ENCODE data around the gene DPF3. TPM values are rescaled to one million over a fixed set of nuclear protein-coding genes. Genes with fewer than 3 reads are reported as not detected.
A peak's percentile ranks its signal among the peaks of the same experiment; 100 is the strongest.

The DPF3 gene
- total and polyA plus RNA-seq, 7 donors = 2.3 to 25.3 (median 19.4) TPM

- Histone ChIP-seq H3K9me3 (no peaks in the 10 kb centered on the region), H3K27ac (no peak overlapping the region), H3K36me3 (ENCODE audit: insufficient read depth in 1 of 2, low read depth in 1 of 2) (no peaks in the 10 kb centered on the region), H3K4me1 (peaks cover 7% of the 10 kb centered on the region), H3K27me3 (ENCODE audit: insufficient read depth in 3 of 3, low read length in 2 of 3) (no peaks in the 10 kb centered on the region), H3K4me3 (no peak overlapping the region)
- DNase-seq (no peak), ATAC-seq (peak in 2 of 4 donors; percentile 25 to 55)
- no peak for TF ChIP-seq CTCF (IDR thresholded peaks at IDR 0.05)
- WGBS, 3 donors = 54 to 70% (median 59%) methylated on average over 6 of the region's 6 CpGs
- intact Hi-C loops (cut with DNase I) = no loop called here
Measured at GRCh38 chr14:72864712-72865365, 29.1 kb downstream of the DPF3 start.

- Histone ChIP-seq H3K27ac (no peak overlapping the region), H3K27me3 (ENCODE audit: insufficient read depth in 3 of 3, low read length in 2 of 3) (no peaks in the 10 kb centered on the region), H3K4me1 (peaks cover 9% of the 10 kb centered on the region), H3K4me3 (no peak overlapping the region), H3K9me3 (no peaks in the 10 kb centered on the region), H3K36me3 (ENCODE audit: insufficient read depth in 1 of 2, low read depth in 1 of 2) (no peaks in the 10 kb centered on the region)
- no peak for ATAC-seq
- 56 to 59% (median 56%) methylated on average over 7 of the region's 7 CpGs for WGBS, 3 donors
- intact Hi-C loops (cut with DNase I) = no loop called here
- DNase-seq = no peak
- no peak for TF ChIP-seq CTCF (IDR thresholded peaks at IDR 0.05)
Measured at GRCh38 chr14:72863216-72864006, 30.5 kb downstream of the DPF3 start.

GRCh38 chr14:72856530-72857266 lies 37.2 kb downstream of the DPF3 start:
- no peak for DNase-seq
- Histone ChIP-seq H3K4me3 (no peak overlapping the region), H3K27me3 (ENCODE audit: insufficient read depth in 3 of 3, low read length in 2 of 3) (no peaks in the 10 kb centered on the region), H3K27ac (peak overlapping the region; percentile 48), H3K9me3 (no peaks in the 10 kb centered on the region), H3K36me3 (ENCODE audit: insufficient read depth in 1 of 2, low read depth in 1 of 2) (no peaks in the 10 kb centered on the region), H3K4me1 (peaks cover 34% of the 10 kb centered on the region)
- intact Hi-C loops (cut with DNase I) = no loop called here
- WGBS, 3 donors = 64 to 69% (median 66%) methylated on average over 12 of the region's 12 CpGs
- no peak for TF ChIP-seq CTCF (IDR thresholded peaks at IDR 0.05)
- peak in 3 of 4 donors; percentile 35 to 66 (median 50) for ATAC-seq

- TF ChIP-seq CTCF (IDR thresholded peaks at IDR 0.05) = no peak
- peak; percentile 75 to 86 (median 82) for ATAC-seq
- no peak overlapping the region for H3K4me3 ChIP-seq
- no peak for DNase-seq
- 8 to 71% (median 33%) methylated on average over 1 of the region's 1 CpG for WGBS, 3 donors
- H3K36me3 ChIP-seq (ENCODE audit: insufficient read depth in 1 of 2, low read depth in 1 of 2) = no peaks in the 10 kb centered on the region
- peak overlapping the region; percentile 48 for H3K27ac ChIP-seq
- peaks cover 33% of the 10 kb centered on the region for H3K4me1 ChIP-seq
- H3K27me3 ChIP-seq (ENCODE audit: insufficient read depth in 3 of 3, low read length in 2 of 3) = no peaks in the 10 kb centered on the region
- intact Hi-C loops (cut with DNase I) = no loop called here
- H3K9me3 ChIP-seq = no peaks in the 10 kb centered on the region
Measured at GRCh38 chr14:72855913-72856312, 38.0 kb downstream of the DPF3 start.
